Transverse colon (tissue), 4 donors: ENCODE measurements around the gene MUC20.

ENCODE experiments used
- CTCF ChIP-seq, 5 experiments: fragments of 200-600 bp in 3 of 5; fragments of 450-650 bp in 2 of 5; sonication (generic) in 3 of 5; IDR thresholded peaks; 1 replicate in 2 of 5; 2 replicates in 3 of 5; pipeline ENCODE4 v1.5.1; 2016 to 2017; ENCODE audit warnings: antibody characterized with exemption in 5 of 5, inconsistent platforms in 3 of 5, mild to moderate bottlenecking in 2 of 5, moderate library complexity in 1 of 5
- EP300 ChIP-seq: sonication (generic); formaldehyde crosslinking; IDR thresholded peaks from one replicate; pipeline ENCODE4 v1.6.1; 2017; ENCODE audit warnings: antibody characterized with exemption, low read depth
- POLR2A ChIP-seq: fragments of 450-650 bp; IDR thresholded peaks from one replicate; pipeline ENCODE4 v1.6.1; 2016; ENCODE audit warnings: antibody characterized with exemption, mild to moderate bottlenecking, moderate library complexity
- POLR2AphosphoS5 ChIP-seq, 3 donors: sonication (generic); formaldehyde crosslinking; IDR thresholded peaks; one replicate each; pipeline ENCODE4 v1.6.1; 2016; ENCODE audit warnings: antibody characterized with exemption in 3 of 3

GRCh38 chr3:195732940-195733339 lies 12.2 kb downstream of the MUC20 start:
- no peak for TF ChIP-seq POLR2A
- no peak for TF ChIP-seq CTCF (IDR thresholded peaks at IDR 0.05)
- TF ChIP-seq POLR2AphosphoS5 (IDR thresholded peaks at IDR 0.05) = no peak
- TF ChIP-seq EP300 = no peak
